Measurements from ENCODE around the gene HPSE2. TPM values are rescaled to one million over a fixed set of nuclear protein-coding genes. Genes with fewer than 3 reads are reported as not detected.

HPSE2 gene
- total RNA-seq, 1 donor from 2014 or later: not detected

DNA sequence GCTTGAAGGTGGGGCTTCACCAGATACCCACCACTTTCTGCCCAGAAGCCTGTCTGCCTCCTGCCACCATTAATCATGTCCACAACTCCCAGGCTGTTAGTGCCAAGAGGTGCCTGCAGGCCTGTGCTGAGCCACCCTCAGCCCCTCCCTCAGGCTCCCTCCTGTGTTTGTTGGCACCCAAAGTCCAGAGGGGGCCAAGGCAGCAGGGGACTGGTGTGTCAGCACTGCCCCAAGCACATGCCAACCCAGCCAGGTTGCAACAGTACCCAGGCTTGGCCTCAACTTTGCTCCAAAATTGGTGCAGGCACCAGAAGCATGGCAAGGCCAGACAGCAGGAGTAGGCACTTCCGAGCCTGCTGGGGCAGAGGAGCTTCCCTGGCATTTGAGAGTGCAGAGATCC lies 111.3 kb downstream of the HPSE2 start:
- DNase-seq (ENCODE audit: low spot score): no peak
- intact Hi-C loops (cut with micrococcal nuclease): no loop called here
- no peaks in the 10 kb centered on the region for H3K4me1 Mint-ChIP-seq (ENCODE audit: low read depth)
- no peaks in the 10 kb centered on the region for H3K27me3 Mint-ChIP-seq (ENCODE audit: low read depth)
- H3K27ac Mint-ChIP-seq: no peak overlapping the region
- H3K4me3 Mint-ChIP-seq (ENCODE audit: low read depth): no peak overlapping the region
- H3K9me3 Mint-ChIP-seq: no peaks in the 10 kb centered on the region
- H3K36me3 Mint-ChIP-seq (ENCODE audit: low read depth): no peaks in the 10 kb centered on the region

DNA sequence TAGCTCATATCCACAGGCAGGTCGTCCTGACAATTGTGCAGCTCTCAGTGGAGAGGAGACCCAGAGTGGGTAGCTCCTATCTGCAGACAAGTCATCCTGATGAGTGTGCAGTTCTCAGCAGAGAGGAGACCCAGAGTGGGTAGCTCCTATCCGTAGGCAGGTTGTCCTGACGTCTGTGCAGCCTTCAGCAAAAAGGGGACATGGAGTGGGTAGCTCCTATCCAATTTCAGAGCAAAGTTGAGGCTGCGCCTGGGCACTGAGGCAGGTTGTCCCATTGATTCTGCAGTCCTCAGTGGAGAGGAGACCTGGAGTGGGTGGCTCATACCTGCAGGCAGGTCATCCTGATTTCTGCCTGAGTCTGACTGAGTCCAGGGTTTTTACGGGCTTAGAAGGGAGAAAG lies 111.8 kb downstream of the HPSE2 start:
- DNase-seq (ENCODE audit: low spot score): no peak
- H3K27ac Mint-ChIP-seq: no peak overlapping the region
- no peaks in the 10 kb centered on the region for H3K36me3 Mint-ChIP-seq (ENCODE audit: low read depth)
- no peaks in the 10 kb centered on the region for H3K4me1 Mint-ChIP-seq (ENCODE audit: low read depth)
- H3K4me3 Mint-ChIP-seq (ENCODE audit: low read depth): no peak overlapping the region
- H3K9me3 Mint-ChIP-seq: no peaks in the 10 kb centered on the region
- intact Hi-C loops (cut with micrococcal nuclease): no loop called here
- no peaks in the 10 kb centered on the region for H3K27me3 Mint-ChIP-seq (ENCODE audit: low read depth)

DNA sequence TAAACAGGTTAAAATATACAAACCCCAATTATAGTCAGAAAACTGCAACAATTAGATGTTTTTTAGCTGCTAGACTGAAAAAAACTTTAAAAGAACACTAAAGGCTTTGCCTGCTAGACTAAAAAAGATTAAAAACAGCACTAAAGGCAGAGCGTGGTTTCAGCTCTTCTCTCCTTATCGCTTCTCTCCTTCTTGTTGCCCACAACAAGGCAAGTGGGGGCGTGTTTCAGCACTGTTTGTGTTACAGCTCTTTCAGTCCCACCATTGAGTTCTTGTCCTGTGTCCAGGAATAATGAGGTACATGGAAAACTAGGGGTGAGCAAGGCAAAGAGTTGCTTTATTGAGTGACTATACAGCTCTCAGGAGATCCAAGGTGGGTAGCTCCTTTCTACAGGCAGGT lies 112.3 kb downstream of the HPSE2 start:
- H3K27me3 Mint-ChIP-seq (ENCODE audit: low read depth): no peaks in the 10 kb centered on the region
- no peaks in the 10 kb centered on the region for H3K36me3 Mint-ChIP-seq (ENCODE audit: low read depth)
- no peak overlapping the region for H3K27ac Mint-ChIP-seq
- H3K9me3 Mint-ChIP-seq: no peaks in the 10 kb centered on the region
- intact Hi-C loops (cut with micrococcal nuclease): no loop called here
- no peak overlapping the region for H3K4me3 Mint-ChIP-seq (ENCODE audit: low read depth)
- no peaks in the 10 kb centered on the region for H3K4me1 Mint-ChIP-seq (ENCODE audit: low read depth)
- DNase-seq (ENCODE audit: low spot score): no peak

DNA sequence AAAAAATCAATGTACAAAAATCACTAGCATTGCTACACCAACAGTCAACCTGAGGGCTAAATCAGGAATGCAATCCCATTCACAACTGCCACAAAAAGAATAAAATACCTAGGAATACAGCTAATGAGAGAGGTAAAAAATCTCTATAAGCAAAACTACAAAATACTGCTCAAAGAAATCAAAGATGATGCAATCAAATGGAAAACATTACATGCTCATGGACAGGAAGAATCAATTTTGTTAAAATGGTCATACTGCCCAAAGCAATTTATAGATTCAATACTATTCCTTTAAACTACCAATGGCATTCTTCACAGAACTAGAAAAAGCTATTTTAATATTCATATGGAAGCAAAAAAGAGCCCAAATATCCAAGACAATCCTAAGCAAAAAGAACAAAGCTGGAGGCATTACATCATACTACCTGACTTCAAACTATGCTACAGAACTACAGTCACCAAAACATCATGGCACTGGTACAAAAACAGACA lies 116.3 kb downstream of the HPSE2 start:
- no peak for DNase-seq (ENCODE audit: low spot score)
- intact Hi-C loops (cut with micrococcal nuclease): no loop called here
- Mint-ChIP-seq H3K4me3 (ENCODE audit: low read depth) (no peak overlapping the region), H3K27me3 (ENCODE audit: low read depth) (no peaks in the 10 kb centered on the region), H3K27ac (no peak overlapping the region), H3K36me3 (ENCODE audit: low read depth) (no peaks in the 10 kb centered on the region), H3K4me1 (ENCODE audit: low read depth) (no peaks in the 10 kb centered on the region), H3K9me3 (no peaks in the 10 kb centered on the region)

DNA sequence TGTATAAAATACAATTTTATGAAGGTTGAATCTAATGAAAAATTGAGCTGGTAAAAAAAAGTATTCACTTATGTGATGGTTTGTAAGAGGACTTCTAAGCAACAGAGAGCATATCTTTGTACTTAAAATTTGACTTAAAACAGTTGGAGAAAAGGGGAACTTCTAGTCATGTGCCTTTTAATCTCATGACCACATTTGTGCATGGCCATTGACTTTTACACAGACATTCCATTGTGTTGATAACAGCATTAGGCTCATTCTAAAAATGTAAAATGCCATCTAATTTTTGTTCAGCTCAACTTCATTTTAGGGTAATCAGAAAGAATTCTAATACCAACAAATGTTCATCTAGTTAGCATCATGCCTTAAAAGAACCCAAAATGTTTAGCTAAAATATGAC lies 119.9 kb downstream of the HPSE2 start:
- H3K36me3 Mint-ChIP-seq (ENCODE audit: low read depth): no peaks in the 10 kb centered on the region

DNA sequence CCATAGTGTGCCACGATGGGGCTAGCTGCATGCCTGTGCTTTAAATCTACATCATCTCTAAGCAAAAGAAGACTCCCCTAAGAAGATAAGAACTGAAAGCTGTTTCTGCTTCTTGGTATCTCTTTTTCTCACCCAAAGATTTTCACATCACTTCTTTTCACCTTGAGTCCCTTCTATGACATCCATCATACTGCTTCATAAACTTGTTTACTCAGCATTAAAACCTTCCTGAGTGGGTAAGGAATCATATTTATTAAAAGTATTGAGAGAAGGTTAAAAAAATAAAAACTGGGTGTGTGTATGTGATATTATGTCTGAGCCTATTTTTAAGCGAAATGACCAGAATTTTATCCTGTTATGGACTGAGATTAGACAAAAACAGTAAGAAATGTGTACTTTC lies 150.3 kb downstream of the HPSE2 start:
- Mint-ChIP-seq H3K4me1 (ENCODE audit: low read depth) (no peaks in the 10 kb centered on the region), H3K36me3 (ENCODE audit: low read depth) (no peaks in the 10 kb centered on the region), H3K27me3 (ENCODE audit: low read depth) (no peaks in the 10 kb centered on the region), H3K27ac (no peak overlapping the region), H3K4me3 (ENCODE audit: low read depth) (no peak overlapping the region), H3K9me3 (no peaks in the 10 kb centered on the region)
- DNase-seq (ENCODE audit: low spot score): no peak
- intact Hi-C loops (cut with micrococcal nuclease): no loop called here

More for the DNA sequence above, 119.9 kb downstream of the HPSE2 start:
- H3K27me3 Mint-ChIP-seq (ENCODE audit: low read depth): no peaks in the 10 kb centered on the region
- intact Hi-C loops (cut with micrococcal nuclease): no loop called here
- H3K9me3 Mint-ChIP-seq: no peaks in the 10 kb centered on the region
- no peak for DNase-seq (ENCODE audit: low spot score)
- H3K4me1 Mint-ChIP-seq (ENCODE audit: low read depth): no peaks in the 10 kb centered on the region
- no peak overlapping the region for H3K4me3 Mint-ChIP-seq (ENCODE audit: low read depth)
- no peak overlapping the region for H3K27ac Mint-ChIP-seq

DNA sequence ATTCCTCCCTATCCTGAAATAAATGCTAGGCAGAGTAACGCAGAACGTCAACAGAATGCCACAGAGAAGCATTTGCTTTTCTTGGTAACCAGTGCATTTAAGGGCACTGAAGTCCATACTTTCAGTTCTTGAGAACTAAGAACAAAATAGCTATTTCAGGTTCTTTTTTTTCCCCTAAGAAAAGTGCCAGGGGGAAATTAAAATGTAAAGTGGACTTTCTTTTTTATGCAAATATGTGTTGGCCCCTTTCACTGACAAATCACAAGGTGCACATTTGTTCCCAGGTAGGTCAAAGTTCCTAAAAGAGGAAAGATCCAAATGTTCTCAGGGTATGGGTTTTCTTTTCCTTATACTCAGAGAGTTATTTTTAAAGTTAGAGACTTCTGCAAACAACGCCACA lies 151.5 kb downstream of the HPSE2 start:
- Mint-ChIP-seq H3K27me3 (ENCODE audit: low read depth) (no peaks in the 10 kb centered on the region), H3K36me3 (ENCODE audit: low read depth) (no peaks in the 10 kb centered on the region), H3K4me3 (ENCODE audit: low read depth) (no peak overlapping the region), H3K9me3 (no peaks in the 10 kb centered on the region), H3K27ac (no peak overlapping the region), H3K4me1 (ENCODE audit: low read depth) (no peaks in the 10 kb centered on the region)
- DNase-seq (ENCODE audit: low spot score): no peak
- intact Hi-C loops (cut with micrococcal nuclease): no loop called here

DNA sequence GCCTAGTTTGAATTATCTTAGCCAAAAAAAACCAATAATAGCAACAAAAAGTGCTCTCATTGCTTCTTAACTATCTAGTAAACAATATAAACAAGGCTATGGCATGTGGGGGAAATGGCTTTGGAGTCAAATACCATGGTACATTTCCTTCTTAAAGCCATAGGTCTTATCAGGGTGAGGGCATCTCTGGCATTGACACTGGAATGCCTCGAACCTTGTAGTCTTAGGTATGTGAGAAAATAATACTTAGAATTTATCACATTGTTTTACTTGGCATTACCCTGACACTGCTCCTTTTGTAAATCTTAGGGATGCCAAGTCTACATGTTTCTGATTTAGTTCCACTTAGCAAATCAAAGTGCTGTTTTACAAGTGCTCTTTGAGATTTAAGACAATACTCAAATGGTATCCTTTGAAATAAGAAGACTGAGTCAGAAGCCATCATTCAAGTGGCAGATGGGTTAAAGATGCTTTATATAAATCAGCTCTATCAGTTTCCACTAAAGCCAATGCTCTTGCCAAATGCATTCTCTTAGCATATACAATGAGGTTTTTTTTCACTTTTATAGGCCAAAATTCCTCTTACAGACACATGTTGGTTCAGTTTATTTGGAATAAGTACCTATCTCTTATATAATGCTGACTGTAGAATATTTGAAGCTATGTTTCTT lies 155.2 kb downstream of the HPSE2 start:
- intact Hi-C loops (cut with micrococcal nuclease): no loop called here
- no peak overlapping the region for H3K27ac Mint-ChIP-seq
- H3K9me3 Mint-ChIP-seq: no peaks in the 10 kb centered on the region
- no peaks in the 10 kb centered on the region for H3K36me3 Mint-ChIP-seq (ENCODE audit: low read depth)
- H3K27me3 Mint-ChIP-seq (ENCODE audit: low read depth): no peaks in the 10 kb centered on the region
- no peak for DNase-seq (ENCODE audit: low spot score)
- H3K4me1 Mint-ChIP-seq (ENCODE audit: low read depth): no peaks in the 10 kb centered on the region
- no peak overlapping the region for H3K4me3 Mint-ChIP-seq (ENCODE audit: low read depth)

DNA sequence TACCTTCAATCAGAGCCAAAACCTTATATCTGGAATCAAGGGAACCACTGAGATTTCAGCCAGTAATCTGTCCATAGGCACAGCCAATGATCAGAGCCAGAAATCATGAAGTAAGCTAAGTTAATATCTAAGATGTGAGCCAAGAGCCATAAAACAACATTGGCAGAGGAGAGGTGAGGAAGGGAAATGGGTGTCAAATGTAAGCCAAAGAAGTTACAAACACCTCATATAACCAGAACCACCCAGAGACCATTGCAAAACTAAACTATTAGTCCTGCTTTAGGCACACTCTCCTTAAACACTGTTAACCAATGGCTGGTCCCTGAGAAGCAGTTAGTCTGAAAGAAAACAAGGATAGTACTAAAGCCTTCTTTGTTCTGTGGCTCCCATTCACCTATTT lies 173.1 kb downstream of the HPSE2 start:
- H3K27ac Mint-ChIP-seq: no peak overlapping the region
- no peaks in the 10 kb centered on the region for H3K27me3 Mint-ChIP-seq (ENCODE audit: low read depth)

DNA sequence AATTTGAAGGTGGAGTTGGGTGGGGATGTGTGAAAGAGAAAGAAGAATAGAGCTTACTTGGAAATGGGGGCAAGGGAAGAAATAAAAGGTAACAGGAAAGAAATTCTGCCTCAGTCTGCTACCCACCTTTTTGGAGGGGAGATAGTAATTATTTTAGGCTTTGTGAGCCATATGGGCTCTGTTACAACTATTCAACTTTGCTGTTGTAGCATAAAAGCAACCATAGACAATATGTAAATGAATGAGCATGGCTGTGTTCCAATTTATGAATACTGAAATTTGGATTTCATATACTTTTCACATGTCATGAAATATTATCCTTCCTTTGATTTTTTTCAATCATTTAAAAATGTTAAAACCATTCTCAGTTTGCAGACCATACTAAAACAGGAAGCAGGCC lies 176.9 kb downstream of the HPSE2 start:
- intact Hi-C loops (cut with micrococcal nuclease): no loop called here
- Mint-ChIP-seq H3K36me3 (ENCODE audit: low read depth) (no peaks in the 10 kb centered on the region), H3K4me3 (ENCODE audit: low read depth) (no peak overlapping the region), H3K27me3 (ENCODE audit: low read depth) (no peaks in the 10 kb centered on the region), H3K27ac (no peak overlapping the region), H3K9me3 (no peaks in the 10 kb centered on the region), H3K4me1 (ENCODE audit: low read depth) (no peaks in the 10 kb centered on the region)
- DNase-seq (ENCODE audit: low spot score): no peak

More for the DNA sequence above, 173.1 kb downstream of the HPSE2 start:
- intact Hi-C loops (cut with micrococcal nuclease): no loop called here
- Mint-ChIP-seq H3K9me3 (no peaks in the 10 kb centered on the region), H3K4me3 (ENCODE audit: low read depth) (no peak overlapping the region), H3K36me3 (ENCODE audit: low read depth) (no peaks in the 10 kb centered on the region), H3K4me1 (ENCODE audit: low read depth) (no peaks in the 10 kb centered on the region)
- no peak for DNase-seq (ENCODE audit: low spot score)

DNA sequence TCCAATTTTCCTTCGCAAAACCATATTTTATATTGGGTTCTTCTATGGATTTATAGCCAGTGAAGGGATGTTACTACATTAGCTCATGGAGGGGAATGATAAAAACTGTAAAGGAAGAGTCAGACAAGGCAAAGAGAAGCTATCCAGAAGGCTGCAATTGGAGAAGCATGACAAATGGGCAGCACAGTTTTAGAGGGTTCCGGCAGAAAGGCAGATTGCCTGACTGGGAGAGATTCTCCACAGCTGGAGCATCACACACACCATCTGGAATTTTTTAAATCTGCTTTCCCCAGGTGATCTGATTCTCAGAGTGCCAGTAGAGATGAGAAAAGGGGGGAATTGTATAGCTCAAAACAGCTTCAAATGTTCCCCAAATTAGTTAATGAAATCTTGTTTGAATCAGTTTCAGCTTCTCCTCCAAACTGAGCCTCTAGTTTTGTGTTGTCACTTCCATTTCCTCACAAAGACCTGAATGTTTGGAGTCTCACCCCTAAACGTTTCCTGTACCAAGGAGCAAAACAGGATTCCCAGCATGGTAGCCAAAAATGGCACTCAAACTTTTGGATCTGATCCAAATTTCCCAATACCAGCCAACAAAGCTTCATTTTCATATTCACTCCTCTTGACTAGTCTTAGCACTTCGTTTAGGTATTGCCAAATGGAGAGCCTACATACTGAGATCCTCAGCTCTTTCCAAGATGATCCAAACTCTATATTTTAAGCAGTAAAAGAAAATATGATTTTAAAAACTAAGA lies 177.5 kb downstream of the HPSE2 start:
- no peak overlapping the region for H3K4me3 Mint-ChIP-seq (ENCODE audit: low read depth)
- H3K4me1 Mint-ChIP-seq (ENCODE audit: low read depth): no peaks in the 10 kb centered on the region
- intact Hi-C loops (cut with micrococcal nuclease): no loop called here
- DNase-seq (ENCODE audit: low spot score): no peak
- H3K27me3 Mint-ChIP-seq (ENCODE audit: low read depth): no peaks in the 10 kb centered on the region
- no peak overlapping the region for H3K27ac Mint-ChIP-seq
- H3K9me3 Mint-ChIP-seq: no peaks in the 10 kb centered on the region
- H3K36me3 Mint-ChIP-seq (ENCODE audit: low read depth): no peaks in the 10 kb centered on the region

DNA sequence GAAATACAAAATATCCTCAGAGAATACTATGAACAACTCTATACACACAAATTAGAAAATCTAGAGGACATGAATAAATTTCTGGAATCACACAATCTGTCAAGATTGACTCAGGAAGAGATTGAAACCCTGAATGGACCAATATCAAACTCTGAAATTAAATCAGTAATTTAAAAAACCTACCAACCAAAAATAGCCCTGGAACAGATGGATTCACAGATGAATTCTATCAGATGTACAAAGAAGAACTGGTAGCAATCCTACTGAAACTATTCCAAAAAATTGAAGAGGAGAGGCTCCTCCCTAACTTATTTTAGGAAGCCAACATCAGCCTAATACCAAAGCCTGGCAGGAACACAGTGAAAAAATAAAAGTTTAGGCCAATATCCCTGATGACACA lies 190.0 kb downstream of the HPSE2 start:
- Mint-ChIP-seq H3K4me1 (ENCODE audit: low read depth) (no peaks in the 10 kb centered on the region), H3K27ac (no peak overlapping the region), H3K4me3 (ENCODE audit: low read depth) (no peak overlapping the region), H3K9me3 (no peaks in the 10 kb centered on the region), H3K36me3 (ENCODE audit: low read depth) (no peaks in the 10 kb centered on the region), H3K27me3 (ENCODE audit: low read depth) (no peaks in the 10 kb centered on the region)
- intact Hi-C loops (cut with micrococcal nuclease): no loop called here
- no peak for DNase-seq (ENCODE audit: low spot score)

DNA sequence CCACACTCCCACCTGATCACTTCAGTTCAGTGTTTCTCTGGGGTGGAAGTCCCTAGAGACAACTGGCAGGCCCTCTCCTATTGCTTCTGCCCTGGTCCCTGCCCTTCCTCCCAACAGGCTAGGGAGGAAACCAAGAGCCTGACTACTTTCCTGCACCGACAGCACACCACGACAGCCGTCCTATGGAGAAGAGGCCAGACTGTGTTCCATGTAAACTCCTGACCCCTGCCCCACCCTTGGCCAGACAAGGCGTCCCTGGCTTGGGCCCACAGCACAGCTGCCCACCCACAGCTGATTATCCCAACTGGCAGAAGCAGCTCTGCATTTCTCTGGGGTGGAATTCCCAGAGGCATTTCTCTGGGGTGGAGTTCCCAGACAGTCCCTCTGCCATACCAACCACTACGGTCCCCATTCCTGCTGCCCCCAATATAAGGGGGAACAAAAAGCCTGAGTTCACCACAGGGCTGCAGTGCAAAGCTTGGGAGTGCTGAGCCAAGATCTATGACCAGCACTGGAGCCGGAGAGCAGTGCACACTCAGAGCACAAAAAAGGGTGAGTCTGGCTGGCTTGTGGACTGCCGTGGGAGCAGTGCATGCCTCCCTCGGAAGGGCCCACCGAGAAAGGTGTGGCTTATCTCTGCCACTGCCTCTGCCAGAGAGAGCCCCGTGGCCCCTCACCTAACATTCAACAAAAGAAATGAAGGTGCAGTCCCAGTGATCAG lies 193.4 kb downstream of the HPSE2 start:
- no peak for DNase-seq (ENCODE audit: low spot score)
- no peak overlapping the region for H3K27ac Mint-ChIP-seq
- no peaks in the 10 kb centered on the region for H3K36me3 Mint-ChIP-seq (ENCODE audit: low read depth)
- no peaks in the 10 kb centered on the region for H3K27me3 Mint-ChIP-seq (ENCODE audit: low read depth)
- no peaks in the 10 kb centered on the region for H3K4me1 Mint-ChIP-seq (ENCODE audit: low read depth)
- H3K9me3 Mint-ChIP-seq: no peaks in the 10 kb centered on the region
- intact Hi-C loops (cut with micrococcal nuclease): loop anchor here (5.0 kb wide), 1 partner anchor 575 kb away; no protein-coding TSS in a partner anchor
- no peak overlapping the region for H3K4me3 Mint-ChIP-seq (ENCODE audit: low read depth)

Data from activated T-helper 2 cell treated with anti-CD3 and anti-CD28 coated beads, Interferon-gamma antibody, Interleukin-2, Interleukin-4, amounts not matched to agents 10 μg/mL and 5 μg/mL and 100 μg/mL, durations not matched to agents 14 hours and 24 hours and 36 hours (primary cell).